Right cardiac atrium (tissue), 5 donors: ENCODE results near the gene BICC1. TPM values are rescaled to one million over a fixed set of nuclear protein-coding genes. Genes with fewer than 3 reads are reported as not detected.

Source experiments
- ATAC-seq, 2 donors: fragments of 200-7000 bp; cut with Tn5 transposase; one replicate each; pipeline versions ENCODE4 v1.8.0 to v1.9.1; 2020; ENCODE audit warnings: moderate library complexity in 2 of 2, mild to moderate bottlenecking in 1 of 2
- DNase-seq, 3 donors: peaks; one replicate each; pipeline ENCODE4 v3.0.0-alpha.2; 2020
- H3K27ac ChIP-seq: one replicate; pipeline ENCODE4 v1.5.1; 2013; ENCODE audit warnings: mild to moderate bottlenecking, low read length, control low read depth, moderate library complexity
- H3K27me3 ChIP-seq: one replicate; pipeline ENCODE4 v1.6.1; 2013; ENCODE audit not compliant: control insufficient read depth, insufficient read depth
- H3K4me1 ChIP-seq: one replicate; pipeline ENCODE4 v1.6.1; 2013; ENCODE audit warnings: low read length; ENCODE audit not compliant: control insufficient read depth, insufficient read depth
- H3K4me3 ChIP-seq: one replicate; pipeline ENCODE4 v1.5.1; 2013; ENCODE audit warnings: low read length, control low read depth
- H3K9me3 ChIP-seq: one replicate; pipeline ENCODE4 v1.6.1; 2013; ENCODE audit warnings: low read length; ENCODE audit not compliant: control insufficient read depth
- WGBS: extraction: QIAGEN DNeasy Blood & Tissue Kit; methylation state at CpG from one replicate; pipeline ENCODE4 v1.1.7; 2013; 5-methylcytosine and 5-hydroxymethylcytosine counted together
- intact Hi-C, 4 donors: fragments of 100-400 bp; cut with DNase I; formaldehyde crosslinking; loops; one replicate each; pipeline versions ENCODE4 v1.11.0 to v1.14.0; 2022 to 2023
- polyA plus RNA-seq: library from polyadenylated mRNA; stranded (reverse); fragments of 200-250 nt; gene quantifications from one replicate; pipeline ENCODE4 v1.2.3, GENCODE V29; 2013
- total RNA-seq, 4 donors: library from RNA; stranded (reverse); fragmentation: NEBNext Ultra II Directional; extraction: Animal tissue kit (Norgen Biotek cat#: 25700); gene quantifications; one replicate each; pipeline ENCODE4 v1.2.1, GENCODE V29; 2021
- donor health status: healthy with polysubstance abuse.
- donor health status: DM: no; HTN: yes; CAD: no.
- donor health status: DM: no; HTN: no; CAD: no.
- donor health status: DM: no; HTN: yes; CAD: no; lungs with severe emphysema.
- donor health status: DM: yes; HTN: yes; CAD: no.

BICC1 gene
- total and polyA plus RNA-seq, 5 donors = 5.2 to 15.9 (median 13.5) TPM

DNA sequence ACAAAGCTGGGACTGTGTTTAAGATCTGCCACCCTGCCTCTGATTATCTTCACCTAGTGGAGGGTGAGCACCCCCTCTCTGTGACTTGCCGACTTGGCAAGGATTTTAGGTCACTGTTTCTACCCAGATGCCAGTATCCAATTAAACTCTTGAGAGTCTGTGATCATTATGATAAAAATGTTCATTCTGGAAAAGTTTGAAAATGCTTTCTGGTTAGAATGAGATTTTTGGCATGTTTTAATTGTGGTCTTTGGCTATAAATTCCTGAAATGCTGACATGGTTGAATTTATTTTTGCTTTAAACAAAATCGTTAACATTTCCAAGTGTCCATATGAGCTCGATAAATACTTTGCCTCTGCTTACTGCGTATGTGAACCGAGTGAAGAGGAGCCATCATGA is 221.4 kb downstream of the BICC1 start:
- no peak overlapping the region for H3K4me3 ChIP-seq
- no peaks in the 10 kb centered on the region for H3K27me3 ChIP-seq
- 58% methylated on average over 5 of the region's 5 CpGs for WGBS
- no peaks in the 10 kb centered on the region for H3K9me3 ChIP-seq
- DNase-seq (no peak), ATAC-seq (no peak)
- H3K4me1 ChIP-seq = peaks cover 1% of the 10 kb centered on the region
- intact Hi-C loops = no loop called here
- H3K27ac ChIP-seq = no peak overlapping the region

DNA sequence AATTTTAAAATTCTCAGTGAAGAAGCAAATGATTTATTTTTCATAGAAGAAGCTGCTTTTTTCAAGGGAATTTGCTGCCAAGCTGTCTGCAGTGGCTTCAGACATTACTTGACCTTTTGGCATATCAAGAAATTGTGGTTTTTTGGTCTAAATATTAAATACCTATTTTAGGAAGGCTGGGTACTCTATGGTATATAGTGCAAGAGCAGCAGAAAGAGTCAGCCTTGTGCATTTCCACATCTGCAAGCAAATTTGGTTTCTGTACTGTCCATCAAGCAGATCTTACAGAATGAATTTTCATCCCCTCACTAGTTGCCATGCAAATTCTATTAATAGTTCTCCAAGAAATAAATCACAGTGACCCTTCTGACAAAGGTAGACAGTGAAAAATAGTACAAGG is 222.0 kb downstream of the BICC1 start:
- Histone ChIP-seq H3K9me3 (no peaks in the 10 kb centered on the region), H3K4me1 (peaks cover 1% of the 10 kb centered on the region), H3K27ac (no peak overlapping the region), H3K27me3 (no peaks in the 10 kb centered on the region), H3K4me3 (no peak overlapping the region)
- intact Hi-C loops = no loop called here
- DNase-seq = no peak
- no peak for ATAC-seq

DNA sequence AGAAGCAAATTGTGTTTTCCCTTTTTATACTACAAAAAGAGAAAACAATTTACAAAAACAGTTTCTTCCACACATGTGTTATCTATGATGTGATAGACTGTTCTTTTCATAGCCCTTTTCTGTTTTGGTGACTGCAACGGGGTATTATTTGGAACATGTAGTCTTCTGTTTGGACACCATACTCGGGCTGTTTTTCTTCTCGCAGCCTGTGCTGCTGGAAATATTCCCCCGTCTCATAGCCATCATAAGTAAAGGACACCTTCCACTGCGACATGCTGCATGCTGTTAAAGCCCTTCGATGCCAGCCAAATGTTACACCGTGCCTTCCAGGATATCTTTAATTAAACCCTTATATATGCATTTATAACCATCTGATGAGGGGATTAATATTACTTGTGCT is 222.4 kb downstream of the BICC1 start:
- intact Hi-C loops = no loop called here

DNA sequence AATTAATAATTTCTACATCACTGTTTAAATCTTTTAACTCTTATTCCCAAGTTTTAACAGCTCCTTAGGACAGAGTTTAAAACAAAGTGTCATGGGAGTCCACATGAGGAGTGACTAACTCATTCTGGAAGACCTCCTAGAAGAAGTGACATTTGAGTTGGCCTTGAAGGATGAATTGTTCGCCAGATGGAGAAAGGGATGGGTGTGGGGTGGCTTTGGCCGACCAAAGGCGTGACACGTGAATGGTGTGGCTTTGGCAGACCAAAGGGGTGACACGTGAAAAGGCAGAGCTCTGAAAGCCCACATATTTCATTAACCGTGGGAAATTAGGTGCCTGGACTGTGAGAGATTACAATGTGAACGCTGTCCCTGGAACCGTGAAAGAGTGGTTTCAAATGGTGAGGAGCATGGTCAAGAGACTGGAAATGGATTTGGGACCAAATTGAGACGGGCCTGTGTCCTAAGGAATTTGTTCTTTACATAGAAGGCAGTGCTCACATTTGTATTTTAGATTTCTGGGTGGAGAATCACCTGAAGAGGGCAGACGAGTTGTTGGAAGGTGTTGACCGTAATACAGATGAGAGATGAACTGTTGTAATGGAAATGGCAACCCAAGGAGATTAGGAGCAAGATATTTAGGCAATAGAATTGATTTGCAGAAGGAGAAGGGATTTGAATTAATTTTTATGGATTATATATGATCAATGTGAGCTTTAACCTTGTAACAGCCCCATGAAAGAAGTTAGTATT is 228.1 kb downstream of the BICC1 start:
- intact Hi-C loops = no loop called here
- Histone ChIP-seq H3K27me3 (no peaks in the 10 kb centered on the region), H3K9me3 (no peaks in the 10 kb centered on the region), H3K4me3 (no peak overlapping the region), H3K4me1 (no peaks in the 10 kb centered on the region), H3K27ac (no peak overlapping the region)
- ATAC-seq (peak; percentile 26 to 50), DNase-seq (peak in 2 of 3 donors; percentile 38 to 42)
- 79% methylated on average over 11 of the region's 11 CpGs for WGBS

More for the DNA sequence above, 222.4 kb downstream of the BICC1 start:
- DNase-seq (peak in 1 of 3 donors; percentile 32), ATAC-seq (peak in 1 of 2 donors; percentile 68)
- H3K27me3 ChIP-seq = no peaks in the 10 kb centered on the region
- no peaks in the 10 kb centered on the region for H3K9me3 ChIP-seq
- H3K4me3 ChIP-seq = no peak overlapping the region
- 31% methylated on average over 7 of the region's 7 CpGs for WGBS
- H3K27ac ChIP-seq = peak overlapping the region; percentile 23
- peaks cover 1% of the 10 kb centered on the region for H3K4me1 ChIP-seq

DNA sequence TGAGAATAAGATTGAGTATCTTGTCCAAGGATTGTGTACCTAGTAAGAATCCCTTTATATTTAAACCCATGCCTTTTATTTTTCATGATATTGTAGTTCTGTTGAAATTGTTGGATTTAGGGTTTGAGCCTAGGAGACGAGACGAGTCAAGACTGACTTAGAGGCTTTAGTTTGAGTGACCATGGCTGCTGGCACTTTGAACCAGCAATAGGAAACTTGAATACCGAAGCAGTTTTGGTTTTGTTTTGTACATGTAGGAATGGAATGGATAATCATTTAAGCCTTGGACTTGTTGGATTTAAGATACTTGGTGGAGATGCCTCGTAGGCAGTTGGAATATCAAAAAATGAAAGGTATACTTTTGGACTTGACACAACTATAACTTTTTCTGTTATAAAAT is 229.0 kb downstream of the BICC1 start:
- no peak overlapping the region for H3K4me3 ChIP-seq
- no peaks in the 10 kb centered on the region for H3K27me3 ChIP-seq
- H3K27ac ChIP-seq = no peak overlapping the region
- intact Hi-C loops = no loop called here
- WGBS = 70% methylated on average over 4 of the region's 4 CpGs
- H3K9me3 ChIP-seq = no peaks in the 10 kb centered on the region
- no peaks in the 10 kb centered on the region for H3K4me1 ChIP-seq
- ATAC-seq (no peak), DNase-seq (no peak)

DNA sequence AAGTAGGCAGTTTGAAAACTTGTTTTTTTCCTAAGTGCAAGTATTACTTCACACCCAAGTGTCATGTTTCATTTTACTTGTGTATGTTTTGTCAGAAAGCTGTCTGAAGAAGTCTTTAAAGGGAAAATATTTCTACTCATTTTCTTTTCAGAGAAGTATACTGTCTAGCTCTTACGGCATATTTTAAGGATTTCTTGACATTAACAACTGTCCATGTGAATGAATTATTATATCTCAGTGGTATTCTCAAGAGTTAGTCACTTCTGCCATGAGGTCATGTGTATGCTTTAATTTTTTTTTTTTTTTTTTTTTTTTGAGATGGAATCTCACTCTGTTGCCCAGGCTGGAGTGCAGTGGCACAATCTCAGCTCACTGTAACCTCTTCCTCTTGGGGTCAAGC is 229.5 kb downstream of the BICC1 start:
- intact Hi-C loops = no loop called here
- H3K9me3 ChIP-seq = no peaks in the 10 kb centered on the region
- 80% methylated on average over 1 of the region's 1 CpG for WGBS
- H3K4me3 ChIP-seq = no peak overlapping the region
- no peaks in the 10 kb centered on the region for H3K4me1 ChIP-seq
- ATAC-seq (no peak), DNase-seq (no peak)
- H3K27me3 ChIP-seq = no peaks in the 10 kb centered on the region
- no peak overlapping the region for H3K27ac ChIP-seq

DNA sequence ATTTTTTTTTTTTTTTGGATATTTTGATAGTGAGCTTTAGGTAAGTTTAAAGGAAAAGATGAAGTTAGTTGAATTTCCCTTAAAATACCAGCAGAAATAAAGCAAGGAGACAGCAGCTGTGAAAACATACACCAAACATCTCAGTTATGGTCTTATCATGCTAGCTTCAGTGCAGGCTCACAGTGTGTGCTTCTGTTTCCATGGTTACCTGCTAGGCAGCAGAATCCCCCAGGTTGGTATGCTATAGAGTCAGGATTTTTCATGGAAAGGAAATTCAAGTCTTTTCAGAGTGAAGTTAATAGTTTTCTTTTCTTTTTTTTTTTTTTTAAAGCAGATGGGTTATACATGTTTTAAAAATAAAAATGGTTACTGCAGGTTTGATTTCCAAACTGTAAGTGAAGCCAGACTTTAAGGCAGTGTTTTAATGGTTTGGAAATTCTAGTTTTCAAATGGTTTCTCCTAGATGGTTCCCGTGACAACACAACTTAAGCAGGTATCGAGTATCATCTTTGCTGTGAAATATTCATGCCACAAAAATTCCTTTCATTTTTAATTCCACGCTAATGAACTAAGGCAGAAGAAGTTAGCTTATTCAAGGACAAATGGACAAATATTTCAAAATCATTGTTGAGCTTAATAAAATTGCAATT is 230.9 kb downstream of the BICC1 start:
- intact Hi-C loops = no loop called here
- ATAC-seq (no peak), DNase-seq (no peak)
- Histone ChIP-seq H3K27me3 (no peaks in the 10 kb centered on the region), H3K4me3 (no peak overlapping the region), H3K27ac (no peak overlapping the region), H3K4me1 (no peaks in the 10 kb centered on the region), H3K9me3 (no peaks in the 10 kb centered on the region)
- WGBS = 79% methylated on average over 3 of the region's 3 CpGs

DNA sequence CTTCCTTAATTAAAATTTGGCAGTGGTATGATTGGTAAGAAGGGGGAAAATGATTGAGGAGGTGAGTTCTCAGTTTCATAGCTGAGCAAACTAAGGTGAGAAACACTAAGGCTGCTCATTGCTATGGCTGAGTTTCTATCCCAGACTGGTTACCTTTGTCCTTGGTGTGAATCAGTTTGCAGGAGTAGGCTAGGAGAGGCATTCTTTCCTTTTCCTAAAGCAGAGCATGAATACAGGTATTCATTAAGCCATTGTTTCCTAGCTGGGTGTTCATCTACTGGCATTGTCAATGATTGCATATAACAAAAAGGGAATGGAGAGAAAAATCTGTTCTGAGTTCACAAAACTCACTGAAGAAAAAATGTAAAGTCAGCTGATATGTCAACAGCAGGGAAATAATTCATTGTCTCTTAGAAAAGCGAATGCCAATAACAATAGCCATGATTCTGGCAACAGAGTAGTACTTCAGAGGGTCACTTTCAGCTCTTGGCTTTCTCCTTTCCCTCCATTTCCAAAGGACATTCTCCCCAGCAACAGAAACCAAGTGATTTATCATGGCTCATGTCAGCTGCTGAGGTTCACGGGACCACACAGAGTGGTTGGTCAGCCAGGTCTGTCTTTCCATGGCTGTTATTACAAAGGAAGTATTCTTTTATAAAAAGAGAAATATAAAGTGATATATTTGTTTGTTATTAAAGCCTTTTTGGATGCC is 234.0 kb downstream of the BICC1 start:
- Histone ChIP-seq H3K9me3 (no peaks in the 10 kb centered on the region), H3K27ac (no peak overlapping the region), H3K4me1 (no peaks in the 10 kb centered on the region), H3K27me3 (no peaks in the 10 kb centered on the region), H3K4me3 (no peak overlapping the region)
- intact Hi-C loops = no loop called here
- 56% methylated on average over 2 of the region's 2 CpGs for WGBS
- DNase-seq = peak in 1 of 3 donors; percentile 42
- peak in 1 of 2 donors; percentile 77 for ATAC-seq

DNA sequence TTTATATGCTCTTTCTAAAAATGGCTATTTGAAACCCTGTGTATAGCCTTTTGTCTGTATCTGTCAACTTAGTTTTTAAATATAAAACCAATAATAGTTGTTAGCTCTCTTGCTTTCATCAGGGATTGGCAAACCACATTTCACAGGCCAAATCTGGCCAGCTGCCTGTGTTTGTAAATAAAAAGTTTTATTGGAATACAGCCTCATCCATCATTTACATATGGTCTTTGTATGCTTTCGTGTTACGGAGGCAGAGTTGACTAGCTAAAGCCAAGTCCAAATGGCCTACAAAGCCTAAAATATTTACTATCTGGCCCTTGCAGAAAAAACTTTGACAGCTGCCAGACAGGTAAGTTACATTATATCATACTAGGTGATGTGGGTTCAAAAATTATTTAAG is 235.0 kb downstream of the BICC1 start:
- no peaks in the 10 kb centered on the region for H3K9me3 ChIP-seq
- H3K27ac ChIP-seq = no peak overlapping the region
- intact Hi-C loops = no loop called here
- H3K27me3 ChIP-seq = no peaks in the 10 kb centered on the region
- no peaks in the 10 kb centered on the region for H3K4me1 ChIP-seq
- DNase-seq (peak in 1 of 3 donors; percentile 40), ATAC-seq (no peak)
- WGBS = 78% methylated on average over 2 of the region's 2 CpGs
- no peak overlapping the region for H3K4me3 ChIP-seq

DNA sequence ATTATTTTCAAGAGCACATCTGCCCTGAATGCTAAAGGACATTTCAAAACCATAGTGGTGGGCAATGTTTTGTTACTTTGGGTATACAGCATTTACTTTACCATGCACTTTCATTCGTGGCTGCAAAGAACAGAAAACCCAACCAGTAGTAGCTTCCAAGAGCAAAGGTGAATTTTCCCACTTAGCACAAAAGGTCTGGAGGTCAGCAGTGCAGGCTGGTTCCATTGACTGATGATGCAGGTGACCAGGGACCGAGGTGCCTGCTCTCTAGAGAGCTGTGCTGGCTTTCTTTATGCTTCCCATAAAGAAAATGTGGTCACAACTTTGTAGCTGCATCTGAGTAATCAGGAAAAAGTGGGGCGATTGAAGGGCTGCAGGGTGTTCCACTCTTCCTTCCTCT is 240.0 kb downstream of the BICC1 start:
- Histone ChIP-seq H3K4me1 (peaks cover 2% of the 10 kb centered on the region), H3K27me3 (no peaks in the 10 kb centered on the region), H3K9me3 (no peaks in the 10 kb centered on the region), H3K27ac (no peak overlapping the region), H3K4me3 (no peak overlapping the region)
- 83% methylated on average over 3 of the region's 3 CpGs for WGBS
- ATAC-seq = no peak
- no peak for DNase-seq
- intact Hi-C loops = no loop called here

DNA sequence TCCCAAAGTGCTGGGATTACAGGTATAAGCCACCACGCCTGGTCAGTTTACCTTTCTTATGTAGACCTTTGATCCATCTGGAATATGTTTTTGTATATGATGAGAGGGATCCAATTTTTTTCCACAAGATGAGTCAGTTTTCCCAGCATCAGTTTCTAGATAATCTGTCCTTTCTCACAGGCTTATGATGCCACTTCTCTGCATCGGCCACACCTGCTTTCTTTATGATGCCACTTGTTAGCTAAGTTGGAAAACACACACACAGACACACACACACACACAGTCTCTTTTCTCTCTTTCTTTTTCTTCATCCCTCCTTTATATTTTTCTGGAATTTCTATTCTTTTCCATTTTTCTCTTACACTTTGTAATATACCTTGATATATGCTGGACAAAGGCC is 240.8 kb downstream of the BICC1 start:
- no peak for ATAC-seq
- WGBS = 96% methylated on average over 2 of the region's 2 CpGs
- no peaks in the 10 kb centered on the region for H3K9me3 ChIP-seq
- no peak overlapping the region for H3K27ac ChIP-seq
- H3K4me3 ChIP-seq = no peak overlapping the region
- intact Hi-C loops = no loop called here
- H3K27me3 ChIP-seq = no peaks in the 10 kb centered on the region
- no peak for DNase-seq
- peaks cover 2% of the 10 kb centered on the region for H3K4me1 ChIP-seq
